K562 (cell line): ENCODE results near the gene WDFY2. TPM values are rescaled to one million over a fixed set of nuclear protein-coding genes. Genes with fewer than 3 reads are reported as not detected.

Source experiments
- BRCA1 ChIP-seq, 2 experiments: fragments of 450-650 bp in 1 of 2; sonication (generic) in 1 of 2; formaldehyde crosslinking in 1 of 2; IDR thresholded peaks; 2 replicates each; pipeline versions ENCODE4 v1.5.0 to v1.6.1; 2017 to 2020; ENCODE audit warnings: mild to moderate bottlenecking in 1 of 2, missing genetic modification reagents in 1 of 2
- KAT2B ChIP-seq: IDR thresholded peaks from one replicate; pipeline ENCODE4 v1.6.1; 2012; ENCODE audit warnings: low read depth, mild to moderate bottlenecking, control low read depth, inconsistent platforms, low read length, moderate library complexity
- MAZ ChIP-seq, 2 experiments: fragments of 450-650 bp in 1 of 2; sonication (generic) in 1 of 2; formaldehyde crosslinking; IDR thresholded peaks in 1 of 2; conservative IDR thresholded peaks in 1 of 2; 2 replicates each; pipeline versions ENCODE4 v1.4.0 to v1.5.0; 2020; ENCODE audit warnings: mild to moderate bottlenecking in 1 of 2, missing genetic modification reagents in 1 of 2
- NFE2 ChIP-seq: IDR thresholded peaks from 2 replicates; pipeline ENCODE4 v1.6.1; 2014; ENCODE audit warnings: antibody characterized with exemption, low read depth
- NFE2L1 ChIP-seq: fragments of 450-650 bp; IDR thresholded peaks from 2 replicates; pipeline ENCODE4 v1.6.1; 2016; ENCODE audit warnings: missing genetic modification characterization, low read depth, mild to moderate bottlenecking, missing compliant biosample characterization, moderate library complexity, borderline replicate concordance
- NR2C2 ChIP-seq, 2 experiments: fragments of 200-800 bp in 1 of 2; sonication (Bioruptor generic) in 1 of 2; sonication (generic) in 1 of 2; formaldehyde crosslinking in 1 of 2; IDR thresholded peaks; 2 replicates each; pipeline versions ENCODE4 v1.6.1 to v1.8.0; 2016 to 2022; ENCODE audit warnings: mild to moderate bottlenecking in 1 of 2, missing compliant biosample characterization in 1 of 2, missing genetic modification characterization in 1 of 2, missing genetic modification reagents in 1 of 2
- SIX5 ChIP-seq, 2 experiments: IDR thresholded peaks; 2 replicates each; pipeline ENCODE4 v1.6.1; 2011; ENCODE audit warnings: low read length in 2 of 2, borderline replicate concordance in 1 of 2, low read depth in 1 of 2, mild to moderate bottlenecking in 1 of 2, moderate library complexity in 1 of 2; ENCODE audit not compliant: insufficient read depth in 1 of 2
- SMARCC2 ChIP-seq: fragments of 450-650 bp; IDR thresholded peaks from 2 replicates; pipeline ENCODE4 v1.6.1; 2017; ENCODE audit warnings: antibody characterized with exemption, moderate library complexity, mild to moderate bottlenecking, low read depth
- STAT5A ChIP-seq: IDR thresholded peaks from 2 replicates; pipeline ENCODE4 v1.6.1; 2012; ENCODE audit warnings: low read length, inconsistent platforms, borderline replicate concordance
- ZSCAN29 ChIP-seq: fragments of 450-650 bp; IDR thresholded peaks from 2 replicates; pipeline ENCODE4 v1.6.1; 2017
- polyA plus RNA-seq, 8 experiments: library from polyadenylated mRNA; depleted of rRNA in 4 of 8; stranded (reverse) in 5 of 8; unstranded in 3 of 8; fragments of >200 nt; fragmentation: Nextera tagmentation in 2 of 8; fragmentation: Illumina TruSeq in 1 of 8; extraction: Ambion mirVana in 2 of 8; extraction: Trizol in 1 of 8; gene quantifications; 2 replicates each; pipeline versions ENCODE4 v1.2.1 to v1.2.3, GENCODE V29; 2011 to 2014; ENCODE audit warnings: inconsistent platforms in 1 of 8, missing spikeins in 1 of 8
- total RNA-seq, 7 experiments: library from RNA; depleted of rRNA in 6 of 7; stranded (reverse); fragments of >200 nt in 6 of 7; fragmentation: Illumina TruSeq in 2 of 7; extraction: Trizol in 2 of 7; gene quantifications; 2 replicates each; pipeline versions ENCODE4 v1.2.1 to v1.2.3, GENCODE V29; 2011 to 2021; ENCODE audit warnings: low replicate concordance in 1 of 7
- TF ChIP-seq, protein P1 (sequence below): conservative IDR thresholded peaks from 2 replicates; pipeline ENCODE4 v1.6.1; 2011; ENCODE audit warnings: low read depth, mild to moderate bottlenecking, low read length; ENCODE audit not compliant: control insufficient read depth
- TF ChIP-seq, protein P2 (sequence below), 2 experiments: fragments of 450-650 bp; IDR thresholded peaks; 2 replicates each; pipeline ENCODE4 v1.6.1; 2016
- TF ChIP-seq, protein P3 (sequence below), 2 experiments: fragments of 450-650 bp in 1 of 2; sonication (generic) in 1 of 2; formaldehyde crosslinking in 1 of 2; IDR thresholded peaks; 2 replicates each; pipeline versions ENCODE4 v1.7.1 to v1.9.0; 2016 to 2022; ENCODE audit warnings: inconsistent platforms in 1 of 2, mild to moderate bottlenecking in 1 of 2, missing genetic modification reagents in 1 of 2

The WDFY2 gene
- total and polyA plus RNA-seq, 9 of the 15 experiments (the other 6 are each of a cell fraction or from before 2014, with no cell fraction given): 0.66 to 6.4 (median 4.4) TPM

DNA sequence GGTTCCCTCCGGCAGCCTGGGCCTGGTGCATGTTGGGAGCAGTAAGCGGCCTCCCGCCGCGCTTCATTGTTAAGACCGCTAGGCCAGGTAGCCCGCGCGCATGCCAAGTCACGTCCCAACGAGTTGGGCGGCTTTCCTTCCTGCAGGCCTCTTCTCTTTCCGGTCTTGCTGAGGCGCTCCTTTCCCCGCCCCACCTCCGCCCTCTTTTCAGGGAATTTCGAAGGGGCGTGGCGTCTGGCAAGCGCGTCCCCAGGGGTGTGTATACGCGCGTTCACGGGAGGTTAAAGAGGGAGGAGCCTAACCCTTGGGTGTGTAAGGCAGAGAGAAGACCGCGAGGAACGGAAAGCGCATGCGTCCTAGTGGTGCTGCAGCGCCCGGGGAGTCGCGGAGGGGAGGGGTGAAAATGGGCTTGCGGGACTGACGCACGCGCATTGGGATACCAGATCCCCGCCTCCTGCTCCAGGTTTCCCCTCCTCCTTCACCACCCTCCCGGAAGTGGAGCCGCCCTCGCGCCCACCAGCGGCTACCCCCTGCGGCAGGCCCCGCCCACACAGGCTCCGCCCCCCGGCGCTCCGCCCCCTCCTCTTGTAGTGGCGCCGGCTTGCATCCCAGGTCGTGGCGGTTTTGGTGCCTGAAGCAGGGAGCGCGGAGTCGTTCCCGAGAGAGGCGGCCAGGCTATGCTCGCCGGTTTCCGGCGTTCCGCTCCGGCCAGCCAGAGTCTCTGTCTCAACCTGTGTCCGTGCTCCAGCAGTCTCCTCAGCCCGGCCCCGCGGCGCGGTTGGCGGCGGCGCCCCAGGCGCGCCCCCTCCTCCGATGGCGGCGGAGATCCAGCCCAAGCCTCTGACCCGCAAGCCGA is at the start of gene WDFY2 (continued):
- TF ChIP-seq KAT2B: no peak
- TF ChIP-seq, protein P1, sequence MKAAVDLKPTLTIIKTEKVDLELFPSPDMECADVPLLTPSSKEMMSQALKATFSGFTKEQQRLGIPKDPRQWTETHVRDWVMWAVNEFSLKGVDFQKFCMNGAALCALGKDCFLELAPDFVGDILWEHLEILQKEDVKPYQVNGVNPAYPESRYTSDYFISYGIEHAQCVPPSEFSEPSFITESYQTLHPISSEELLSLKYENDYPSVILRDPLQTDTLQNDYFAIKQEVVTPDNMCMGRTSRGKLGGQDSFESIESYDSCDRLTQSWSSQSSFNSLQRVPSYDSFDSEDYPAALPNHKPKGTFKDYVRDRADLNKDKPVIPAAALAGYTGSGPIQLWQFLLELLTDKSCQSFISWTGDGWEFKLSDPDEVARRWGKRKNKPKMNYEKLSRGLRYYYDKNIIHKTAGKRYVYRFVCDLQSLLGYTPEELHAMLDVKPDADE: peak; percentile 91; the same call in 1 of the 2 replicates
- TF ChIP-seq, protein P2, sequence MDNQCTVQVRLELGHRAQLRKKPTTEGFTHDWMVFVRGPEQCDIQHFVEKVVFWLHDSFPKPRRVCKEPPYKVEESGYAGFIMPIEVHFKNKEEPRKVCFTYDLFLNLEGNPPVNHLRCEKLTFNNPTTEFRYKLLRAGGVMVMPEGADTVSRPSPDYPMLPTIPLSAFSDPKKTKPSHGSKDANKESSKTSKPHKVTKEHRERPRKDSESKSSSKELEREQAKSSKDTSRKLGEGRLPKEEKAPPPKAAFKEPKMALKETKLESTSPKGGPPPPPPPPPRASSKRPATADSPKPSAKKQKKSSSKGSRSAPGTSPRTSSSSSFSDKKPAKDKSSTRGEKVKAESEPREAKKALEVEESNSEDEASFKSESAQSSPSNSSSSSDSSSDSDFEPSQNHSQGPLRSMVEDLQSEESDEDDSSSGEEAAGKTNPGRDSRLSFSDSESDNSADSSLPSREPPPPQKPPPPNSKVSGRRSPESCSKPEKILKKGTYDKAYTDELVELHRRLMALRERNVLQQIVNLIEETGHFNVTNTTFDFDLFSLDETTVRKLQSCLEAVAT (IDR thresholded peaks at IDR 0.05): no peak
- TF ChIP-seq NFE2: peak; percentile 56
- no peak for TF ChIP-seq NR2C2 (CRISPR knock-in tag; IDR thresholded peaks at IDR 0.05)
- peak; percentile 81; the same call in 1 of the 2 replicates for TF ChIP-seq NR2C2 (tag; IDR thresholded peaks at IDR 0.05)
- TF ChIP-seq STAT5A: no peak
- peak; percentile 87 to 94 for TF ChIP-seq MAZ (CRISPR knock-in tag; conservative IDR thresholded peaks at IDR 0.05 in 1 of 2, IDR thresholded peaks at IDR 0.05 in 1 of 2)
- TF ChIP-seq NFE2L1: no peak
- TF ChIP-seq, protein P3, sequence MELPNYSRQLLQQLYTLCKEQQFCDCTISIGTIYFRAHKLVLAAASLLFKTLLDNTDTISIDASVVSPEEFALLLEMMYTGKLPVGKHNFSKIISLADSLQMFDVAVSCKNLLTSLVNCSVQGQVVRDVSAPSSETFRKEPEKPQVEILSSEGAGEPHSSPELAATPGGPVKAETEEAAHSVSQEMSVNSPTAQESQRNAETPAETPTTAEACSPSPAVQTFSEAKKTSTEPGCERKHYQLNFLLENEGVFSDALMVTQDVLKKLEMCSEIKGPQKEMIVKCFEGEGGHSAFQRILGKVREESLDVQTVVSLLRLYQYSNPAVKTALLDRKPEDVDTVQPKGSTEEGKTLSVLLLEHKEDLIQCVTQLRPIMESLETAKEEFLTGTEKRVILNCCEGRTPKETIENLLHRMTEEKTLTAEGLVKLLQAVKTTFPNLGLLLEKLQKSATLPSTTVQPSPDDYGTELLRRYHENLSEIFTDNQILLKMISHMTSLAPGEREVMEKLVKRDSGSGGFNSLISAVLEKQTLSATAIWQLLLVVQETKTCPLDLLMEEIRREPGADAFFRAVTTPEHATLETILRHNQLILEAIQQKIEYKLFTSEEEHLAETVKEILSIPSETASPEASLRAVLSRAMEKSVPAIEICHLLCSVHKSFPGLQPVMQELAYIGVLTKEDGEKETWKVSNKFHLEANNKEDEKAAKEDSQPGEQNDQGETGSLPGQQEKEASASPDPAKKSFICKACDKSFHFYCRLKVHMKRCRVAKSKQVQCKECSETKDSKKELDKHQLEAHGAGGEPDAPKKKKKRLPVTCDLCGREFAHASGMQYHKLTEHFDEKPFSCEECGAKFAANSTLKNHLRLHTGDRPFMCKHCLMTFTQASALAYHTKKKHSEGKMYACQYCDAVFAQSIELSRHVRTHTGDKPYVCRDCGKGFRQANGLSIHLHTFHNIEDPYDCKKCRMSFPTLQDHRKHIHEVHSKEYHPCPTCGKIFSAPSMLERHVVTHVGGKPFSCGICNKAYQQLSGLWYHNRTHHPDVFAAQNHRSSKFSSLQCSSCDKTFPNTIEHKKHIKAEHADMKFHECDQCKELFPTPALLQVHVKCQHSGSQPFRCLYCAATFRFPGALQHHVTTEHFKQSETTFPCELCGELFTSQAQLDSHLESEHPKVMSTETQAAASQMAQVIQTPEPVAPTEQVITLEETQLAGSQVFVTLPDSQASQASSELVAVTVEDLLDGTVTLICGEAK (IDR thresholded peaks at IDR 0.05): peak; percentile 62; the same call in 1 of the 2 replicates
- TF ChIP-seq, protein P3 (CRISPR knock-in tag; IDR thresholded peaks at IDR 0.05): no peak
- peak; percentile 75 to 81; a peak in 3 of 4 replicates for TF ChIP-seq SIX5 (IDR thresholded peaks at IDR 0.05; ENCODE audit: borderline replicate concordance in 1 of 2, insufficient read depth in 1 of 2, low read depth in 1 of 2, low read length in 2 of 2)
- no peak for TF ChIP-seq ZSCAN29
- TF ChIP-seq BRCA1 (IDR thresholded peaks at IDR 0.05): no peak
- no peak for TF ChIP-seq BRCA1 (CRISPR knock-in tag; IDR thresholded peaks at IDR 0.05)
- no peak for TF ChIP-seq SMARCC2
